OCI-LY3 (cell line): ENCODE data around the gene MORN2.

Experiments
- CTCF ChIP-seq: fragments of 200-600, 300-600 bp; sonication (generic); IDR thresholded peaks from 2 replicates; pipeline ENCODE4 v1.5.1; 2014; ENCODE audit warnings: antibody characterized with exemption, low read length, low read depth
- EZH2phosphoT487 ChIP-seq: fragments of 200-600 bp; shearing (Covaris generic); IDR thresholded peaks from 2 replicates; pipeline ENCODE4 v1.6.1; 2018; ENCODE audit warnings: antibody characterized with exemption, mixed run types, low read depth

GRCh38 chr2:38873763-38874162, 2.0 kb upstream of the MORN2 start:
- TF ChIP-seq EZH2phosphoT487 (no peak), CTCF (no peak)
